Sigmoid colon (tissue), 7 donors: Measurements from ENCODE around the gene PTX4. TPM values are rescaled to one million over a fixed set of nuclear protein-coding genes. Genes with fewer than 3 reads are reported as not detected.

ENCODE experiments used
- DNase-seq: peaks from one replicate; pipeline ENCODE4 v3.0.0-alpha.2; 2019
- H3K27ac ChIP-seq, 4 donors: fragments of 200-600 bp; sonication (generic); one replicate each; pipeline ENCODE4 v1.5.1; 2016 to 2019; ENCODE audit warnings: mild to moderate bottlenecking in 1 of 4
- H3K27me3 ChIP-seq, 3 donors: fragments of 200-600 bp; sonication (generic); one replicate each; pipeline ENCODE4 v1.5.1; 2019; ENCODE audit warnings: mild to moderate bottlenecking in 1 of 3
- H3K36me3 ChIP-seq, 4 donors: fragments of 200-600 bp; sonication (generic); one replicate each; pipeline ENCODE4 v1.5.1; 2016 to 2019
- H3K4me1 ChIP-seq, 4 donors: fragments of 200-600 bp; sonication (generic); one replicate each; pipeline ENCODE4 v1.5.1; 2017 to 2019
- H3K4me3 ChIP-seq, 4 donors: fragments of 200-600 bp; sonication (generic); one replicate each; pipeline ENCODE4 v1.5.1; 2017 to 2019; ENCODE audit warnings: mild to moderate bottlenecking in 2 of 4, moderate library complexity in 1 of 4
- H3K9me3 ChIP-seq, 4 donors: fragments of 200-600 bp in 3 of 4; sonication (generic) in 3 of 4; one replicate each; pipeline versions ENCODE4 v1.5.1 to v1.6.1; 2013 to 2019
- CTCF ChIP-seq, 4 experiments: fragments of 450-650 bp in 3 of 4; fragments of 200-600 bp in 1 of 4; IDR thresholded peaks; one replicate each; pipeline ENCODE4 v1.5.1; 2016 to 2019; ENCODE audit warnings: antibody characterized with exemption in 4 of 4, mild to moderate bottlenecking in 3 of 4, moderate library complexity in 2 of 4
- EP300 ChIP-seq, 4 donors: sonication (generic); formaldehyde crosslinking; IDR thresholded peaks; one replicate each; pipeline ENCODE4 v1.6.1; 2017; ENCODE audit warnings: antibody characterized with exemption in 4 of 4
- POLR2A ChIP-seq, 2 donors: fragments of 450-650 bp; IDR thresholded peaks; one replicate each; pipeline ENCODE4 v1.6.1; 2016; ENCODE audit warnings: antibody characterized with exemption in 2 of 2, mild to moderate bottlenecking in 2 of 2, moderate library complexity in 2 of 2
- POLR2AphosphoS5 ChIP-seq, 4 donors: sonication (generic); formaldehyde crosslinking; IDR thresholded peaks; one replicate each; pipeline ENCODE4 v1.6.1; 2017; ENCODE audit warnings: antibody characterized with exemption in 4 of 4
- WGBS, 2 donors: extraction: QIAGEN DNeasy Blood & Tissue Kit; methylation state at CpG; one replicate each; pipeline ENCODE4 v1.1.7; 2013; 5-methylcytosine and 5-hydroxymethylcytosine counted together
- intact Hi-C: fragments of 100-400 bp; cut with DNase I; formaldehyde crosslinking; loops from one replicate; pipeline ENCODE4 v1.15.1; 2023
- polyA plus RNA-seq, 3 donors: library from polyadenylated mRNA; stranded (reverse); fragments of 200-250 nt; gene quantifications; one replicate each; pipeline ENCODE4 v1.2.3, GENCODE V29; 2013
- total RNA-seq, 4 donors: library from RNA; depleted of rRNA; stranded (reverse); fragments of >200 nt; gene quantifications; one replicate each; pipeline ENCODE4 v1.1.0, GENCODE V29; 2016
- donor health status: healthy with polysubstance abuse.
- donor health status: Bipolar disorder and iron deficiency.
- donor health status: healthy.

PTX4 gene
- total and polyA plus RNA-seq, 7 donors: not detected

- H3K27ac ChIP-seq: peak overlapping the region; percentile 83 to 89 (median 88)
These were observed 45.6 kb upstream of the PTX4 start for GRCh38 chr16:1534021-1535020.

GRCh38 chr16:1533443-1533951, 44.8 kb upstream of the PTX4 start, which contains the start of gene TMEM204:
Gene TMEM204 (plus strand): TSS chr16:1533666. CDS start chr16:1534276, 610 bp downstream.
- Histone ChIP-seq H3K9me3 (no peaks in the 10 kb centered on the region), H3K36me3 (peaks cover 14 to 31% (median 18%) of the 10 kb centered on the region in 4 donors), H3K4me1 (peaks cover 0 to 83% (median 77%) of the 10 kb centered on the region in 4 donors), H3K4me3 (peak within 1 kb of the TSS; percentile 54 to 70 (median 59)), H3K27ac (peak within 1 kb of the TSS; percentile 83 to 89 (median 88)), H3K27me3 (no peaks in the 10 kb centered on the region)
- intact Hi-C loops: loop anchor here (2.0 to 5.0 kb wide), 2 partner anchors 77 to 111 kb away; partner anchors contain the start of gene UQCC4
- 40 to 72% methylated on average over 27 of the region's 27 CpGs for WGBS, 2 donors
- DNase-seq: peak; percentile 95
- TF ChIP-seq EP300 (IDR thresholded peaks at IDR 0.05): no peak
- TF ChIP-seq POLR2A (IDR thresholded peaks at IDR 0.05): peak; percentile 31 to 32
- TF ChIP-seq CTCF (IDR thresholded peaks at IDR 0.05): no peak
- peak; percentile 49 to 88 (median 84) for TF ChIP-seq POLR2AphosphoS5 (IDR thresholded peaks at IDR 0.05)

More at GRCh38 chr16:1534021-1535020, 45.6 kb upstream of the PTX4 start:
- Histone ChIP-seq H3K4me1 (peaks cover 0 to 91% (median 82%) of the 10 kb centered on the region in 4 donors), H3K9me3 (no peaks in the 10 kb centered on the region), H3K27me3 (no peaks in the 10 kb centered on the region), H3K4me3 (peak overlapping the region; percentile 54 to 70 (median 59)), H3K36me3 (peaks cover 15 to 38% (median 20%) of the 10 kb centered on the region in 4 donors)
- no peak for DNase-seq
- intact Hi-C loops: loop anchor here (5.0 kb wide), 1 partner anchor 112 kb away; the partner anchor contains the start of gene UQCC4
- no peak for TF ChIP-seq CTCF (IDR thresholded peaks at IDR 0.05)
- peak in 1 of 4 donors; percentile 4 for TF ChIP-seq POLR2AphosphoS5 (IDR thresholded peaks at IDR 0.05)
- no peak for TF ChIP-seq EP300 (IDR thresholded peaks at IDR 0.05)
- WGBS, 2 donors: 57 to 71% methylated on average over 57 of the region's 57 CpGs

GRCh38 chr16:1532771-1533170, 44.0 kb upstream of the PTX4 start:
- TF ChIP-seq EP300 (IDR thresholded peaks at IDR 0.05): no peak
- TF ChIP-seq CTCF (IDR thresholded peaks at IDR 0.05): no peak
- TF ChIP-seq POLR2AphosphoS5 (IDR thresholded peaks at IDR 0.05): no peak
- no peak for TF ChIP-seq POLR2A (IDR thresholded peaks at IDR 0.05)

GRCh38 chr16:1532081-1532760, 43.5 kb upstream of the PTX4 start:
- intact Hi-C loops: loop anchor here (1.0 to 5.0 kb wide), 3 partner anchors 57 to 110 kb away; partner anchors contain the start of genes CLCN7 and UQCC4
- Histone ChIP-seq H3K4me1 (peaks cover 0 to 70% (median 69%) of the 10 kb centered on the region in 4 donors), H3K4me3 (peak overlapping the region; percentile 54 to 70 (median 59)), H3K9me3 (no peaks in the 10 kb centered on the region), H3K27ac (peak overlapping the region; percentile 83 to 89 (median 88)), H3K36me3 (peaks cover 3 to 18% (median 9%) of the 10 kb centered on the region in 4 donors), H3K27me3 (no peaks in the 10 kb centered on the region)
- DNase-seq: peak; percentile 96
- 78 to 79% methylated on average over 28 of the region's 28 CpGs for WGBS, 2 donors
- TF ChIP-seq CTCF (IDR thresholded peaks at IDR 0.05): no peak
- TF ChIP-seq POLR2A (IDR thresholded peaks at IDR 0.05): no peak
- TF ChIP-seq EP300 (IDR thresholded peaks at IDR 0.05): peak in 2 of 4 donors; percentile 81 to 95
- peak; percentile 71 to 88 (median 84) for TF ChIP-seq POLR2AphosphoS5 (IDR thresholded peaks at IDR 0.05)

More at GRCh38 chr16:1532771-1533170, 44.0 kb upstream of the PTX4 start:
- DNase-seq: no peak
- 81 to 85% methylated on average over 10 of the region's 10 CpGs for WGBS, 2 donors
- H3K4me3 ChIP-seq: peak overlapping the region; percentile 54 to 70 (median 59)
- peaks cover 7 to 23% (median 14%) of the 10 kb centered on the region in 4 donors for H3K36me3 ChIP-seq
- H3K9me3 ChIP-seq: no peaks in the 10 kb centered on the region
- peak overlapping the region; percentile 83 to 89 (median 88) for H3K27ac ChIP-seq
- H3K27me3 ChIP-seq: no peaks in the 10 kb centered on the region
- intact Hi-C loops: loop anchor here (1.0 to 5.0 kb wide), 3 partner anchors 57 to 110 kb away; partner anchors contain the start of genes CLCN7 and UQCC4
- peaks cover 0 to 76% (median 72%) of the 10 kb centered on the region in 4 donors for H3K4me1 ChIP-seq
